H1 (cell line): Measurements from ENCODE around the gene CSNK1G3.

Source experiments
- POLR2A ChIP-seq, 2 experiments: IDR thresholded peaks; 1 replicate in 1 of 2; 2 replicates in 1 of 2; pipeline ENCODE4 v1.6.1; 2011; ENCODE audit warnings: low read depth in 2 of 2, low read length in 2 of 2, mild to moderate bottlenecking in 2 of 2; ENCODE audit errors: control extremely low read depth in 1 of 2
- POLR2AphosphoS5 ChIP-seq: IDR thresholded peaks from 2 replicates; pipeline ENCODE4 v1.6.1; 2011; ENCODE audit warnings: low read depth, low read length
- RAD21 ChIP-seq, 2 experiments: IDR thresholded peaks in 1 of 2; conservative IDR thresholded peaks in 1 of 2; 2 replicates each; pipeline ENCODE4 v1.6.1; 2011; ENCODE audit warnings: low read depth in 2 of 2, low read length in 2 of 2, improper control_type of control experiment in 1 of 2, inconsistent platforms in 1 of 2, mild to moderate bottlenecking in 1 of 2, moderate library complexity in 1 of 2
- RBBP5 ChIP-seq: IDR thresholded peaks from 2 replicates; pipeline ENCODE4 v1.7.1; 2012; ENCODE audit warnings: low read depth, mild to moderate bottlenecking, inconsistent platforms, low read length, moderate library complexity, borderline replicate concordance
- SIX5 ChIP-seq: IDR thresholded peaks from 2 replicates; pipeline ENCODE4 v1.6.1; 2011; ENCODE audit warnings: mild to moderate bottlenecking, low read depth, low read length
- TBP ChIP-seq: IDR thresholded peaks from 2 replicates; pipeline ENCODE4 v1.6.1; 2011; ENCODE audit warnings: low read depth, low read length, improper control_type of control experiment
- YY1 ChIP-seq: IDR thresholded peaks from 2 replicates; pipeline ENCODE4 v1.6.1; 2011; ENCODE audit warnings: low read depth, mild to moderate bottlenecking, low read length
- ZNF274 ChIP-seq: IDR thresholded peaks from 2 replicates; pipeline ENCODE4 v1.7.0; 2012; ENCODE audit warnings: low read length, borderline replicate concordance; ENCODE audit errors: extremely low read depth
- TF ChIP-seq, protein P1 (sequence below), 3 experiments: IDR thresholded peaks; 1 replicate in 2 of 3; 2 replicates in 1 of 3; pipeline versions ENCODE4 v1.5.1 to v1.6.1; 2011; ENCODE audit warnings: low read length in 3 of 3, mild to moderate bottlenecking in 3 of 3, inconsistent platforms in 2 of 3, low read depth in 1 of 3, moderate library complexity in 1 of 3; ENCODE audit not compliant: insufficient read depth in 1 of 3; ENCODE audit errors: control extremely low read depth in 1 of 3

DNA sequence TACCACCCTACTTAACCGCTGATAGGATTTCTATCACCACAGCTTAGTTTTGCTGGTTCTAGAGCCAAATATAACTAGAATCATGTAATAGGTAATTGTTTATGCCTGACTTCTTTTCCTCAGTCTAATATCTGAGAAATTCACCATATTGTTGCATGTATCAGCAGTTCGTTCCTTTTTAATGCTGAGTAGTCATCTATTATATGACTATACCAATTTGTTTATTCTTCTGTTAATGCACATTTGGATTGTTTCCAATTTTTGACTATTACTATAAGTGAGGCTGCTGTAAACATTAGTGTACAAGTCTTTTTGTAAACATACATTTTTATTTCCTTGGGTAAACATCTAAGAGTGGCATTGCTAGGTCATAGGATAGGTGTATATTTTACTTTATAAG lies 25.9 kb downstream of the CSNK1G3 start:
- TF ChIP-seq POLR2A (IDR thresholded peaks at IDR 0.05; ENCODE audit: control extremely low read depth in 1 of 2, low read depth in 2 of 2, low read length in 2 of 2) (no peak), TBP (no peak), RBBP5 (no peak), POLR2AphosphoS5 (no peak), ZNF274 (no peak), SIX5 (no peak), YY1 (no peak), RAD21 (IDR thresholded peaks at IDR 0.05 in 1 of 2, conservative IDR thresholded peaks at IDR 0.05 in 1 of 2; ENCODE audit: low read depth in 2 of 2, low read length in 2 of 2) (no peak)
- TF ChIP-seq, protein P1, sequence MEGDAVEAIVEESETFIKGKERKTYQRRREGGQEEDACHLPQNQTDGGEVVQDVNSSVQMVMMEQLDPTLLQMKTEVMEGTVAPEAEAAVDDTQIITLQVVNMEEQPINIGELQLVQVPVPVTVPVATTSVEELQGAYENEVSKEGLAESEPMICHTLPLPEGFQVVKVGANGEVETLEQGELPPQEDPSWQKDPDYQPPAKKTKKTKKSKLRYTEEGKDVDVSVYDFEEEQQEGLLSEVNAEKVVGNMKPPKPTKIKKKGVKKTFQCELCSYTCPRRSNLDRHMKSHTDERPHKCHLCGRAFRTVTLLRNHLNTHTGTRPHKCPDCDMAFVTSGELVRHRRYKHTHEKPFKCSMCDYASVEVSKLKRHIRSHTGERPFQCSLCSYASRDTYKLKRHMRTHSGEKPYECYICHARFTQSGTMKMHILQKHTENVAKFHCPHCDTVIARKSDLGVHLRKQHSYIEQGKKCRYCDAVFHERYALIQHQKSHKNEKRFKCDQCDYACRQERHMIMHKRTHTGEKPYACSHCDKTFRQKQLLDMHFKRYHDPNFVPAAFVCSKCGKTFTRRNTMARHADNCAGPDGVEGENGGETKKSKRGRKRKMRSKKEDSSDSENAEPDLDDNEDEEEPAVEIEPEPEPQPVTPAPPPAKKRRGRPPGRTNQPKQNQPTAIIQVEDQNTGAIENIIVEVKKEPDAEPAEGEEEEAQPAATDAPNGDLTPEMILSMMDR (IDR thresholded peaks at IDR 0.05; ENCODE audit: control extremely low read depth in 1 of 3, insufficient read depth in 1 of 3, low read depth in 1 of 3, low read length in 3 of 3) = no peak
